ENCODE data around the gene SLC4A3. TPM values are rescaled to one million over a fixed set of nuclear protein-coding genes. Genes with fewer than 3 reads are reported as not detected.

The SLC4A3 gene
- total RNA-seq, 3 donors from 2014 or later (not counting 1 experiment from before 2014, with no cell fraction given) = 0.15 to 0.45 TPM; not detected in 1

DNA sequence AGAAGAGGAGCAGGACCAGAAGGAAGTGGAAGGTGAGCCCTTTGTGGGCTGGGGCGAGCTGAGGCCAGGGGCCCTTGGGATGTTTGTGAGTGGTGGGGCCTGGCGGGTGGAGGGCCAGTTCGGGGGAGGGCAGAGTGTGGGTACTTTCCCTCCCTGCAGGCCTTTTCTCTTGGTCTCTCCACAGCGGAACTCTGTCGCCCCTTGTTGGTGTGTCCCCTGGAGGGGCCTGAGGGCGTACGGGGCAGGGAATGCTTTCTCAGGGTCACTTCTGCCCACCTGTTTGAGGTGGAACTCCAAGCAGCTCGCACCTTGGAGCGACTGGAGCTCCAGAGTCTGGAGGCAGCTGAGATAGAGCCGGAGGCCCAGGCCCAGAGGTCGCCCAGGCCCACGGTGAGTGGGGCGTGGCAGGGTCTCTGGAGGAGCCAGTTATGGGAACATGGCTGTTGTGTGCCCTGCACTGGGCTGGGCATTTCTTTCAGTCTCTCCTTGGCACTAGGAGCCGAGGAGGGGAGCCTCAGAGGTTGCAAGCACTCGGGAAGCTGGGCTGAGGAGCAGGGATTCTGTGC is 18.9 kb upstream of the SLC4A3 start:
- Histone ChIP-seq H3K27me3 (ENCODE audit: control insufficient read depth, insufficient read depth, low read length) (no peaks in the 10 kb centered on the region), H3K4me1 (ENCODE audit: control insufficient read depth, insufficient read depth, low read length) (peaks cover 13% of the 10 kb centered on the region), H3K4me3 (ENCODE audit: low read length) (no peak overlapping the region), H3K27ac (ENCODE audit: low read length) (no peak overlapping the region), H3K9me3 (ENCODE audit: control insufficient read depth, insufficient read depth, low read length) (no peaks in the 10 kb centered on the region), H3K36me3 (ENCODE audit: control insufficient read depth, insufficient read depth, low read length) (peaks cover 44% of the 10 kb centered on the region)
- Mint-ChIP-seq H3K27ac (no peak overlapping the region), H3K27me3 (ENCODE audit: low read depth in 2 of 2) (no peaks in the 10 kb centered on the region), H3K36me3 (peaks cover 6% of the 10 kb centered on the region), H3K4me1 (peaks cover 8 to 18% of the 10 kb centered on the region in 2 donors), H3K4me3 (no peak overlapping the region), H3K9me3 (no peaks in the 10 kb centered on the region)
- DNase-seq (no peak), ATAC-seq (no peak)
- intact Hi-C loops (cut with micrococcal nuclease) = no loop called here
- no peak for TF ChIP-seq CTCF (IDR thresholded peaks at IDR 0.05)
- 83% methylated on average over 15 of the region's 15 CpGs for WGBS (ENCODE audit: insufficient coverage)

- no peaks in the 10 kb centered on the region for H3K27me3 ChIP-seq (ENCODE audit: control insufficient read depth, insufficient read depth, low read length)
- intact Hi-C loops (cut with micrococcal nuclease) = no loop called here
- H3K27me3 Mint-ChIP-seq (ENCODE audit: low read depth in 2 of 2) = no peaks in the 10 kb centered on the region
- H3K4me1 Mint-ChIP-seq = peaks cover 8 to 19% of the 10 kb centered on the region in 2 donors
- no peaks in the 10 kb centered on the region for H3K9me3 ChIP-seq (ENCODE audit: control insufficient read depth, insufficient read depth, low read length)
- H3K27ac Mint-ChIP-seq = no peak overlapping the region
- DNase-seq (no peak), ATAC-seq (no peak)
- H3K36me3 Mint-ChIP-seq = peaks cover 6% of the 10 kb centered on the region
- no peaks in the 10 kb centered on the region for H3K9me3 Mint-ChIP-seq
- no peak overlapping the region for H3K27ac ChIP-seq (ENCODE audit: low read length)
- WGBS (ENCODE audit: insufficient coverage) = 93% methylated on average over 13 of the region's 13 CpGs
- H3K4me3 ChIP-seq (ENCODE audit: low read length) = no peak overlapping the region
- no peak overlapping the region for H3K4me3 Mint-ChIP-seq
- peaks cover 20% of the 10 kb centered on the region for H3K4me1 ChIP-seq (ENCODE audit: control insufficient read depth, insufficient read depth, low read length)
- peaks cover 48% of the 10 kb centered on the region for H3K36me3 ChIP-seq (ENCODE audit: control insufficient read depth, insufficient read depth, low read length)
- no peak for TF ChIP-seq CTCF (IDR thresholded peaks at IDR 0.05)
These were observed 18.2 kb upstream of the SLC4A3 start for GRCh38 chr2:219609149-219609750.

- peak overlapping the region; percentile 22 for H3K4me3 Mint-ChIP-seq
- intact Hi-C loops (cut with micrococcal nuclease) = no loop called here
- H3K27me3 Mint-ChIP-seq (ENCODE audit: low read depth in 2 of 2) = no peaks in the 10 kb centered on the region
- WGBS (ENCODE audit: insufficient coverage) = 95% methylated on average over 9 of the region's 9 CpGs
- TF ChIP-seq CTCF (IDR thresholded peaks at IDR 0.05) = no peak
- Histone ChIP-seq H3K9me3 (ENCODE audit: control insufficient read depth, insufficient read depth, low read length) (no peaks in the 10 kb centered on the region), H3K4me1 (ENCODE audit: control insufficient read depth, insufficient read depth, low read length) (peaks cover 20% of the 10 kb centered on the region), H3K27me3 (ENCODE audit: control insufficient read depth, insufficient read depth, low read length) (no peaks in the 10 kb centered on the region), H3K36me3 (ENCODE audit: control insufficient read depth, insufficient read depth, low read length) (peaks cover 50% of the 10 kb centered on the region), H3K4me3 (ENCODE audit: low read length) (no peak overlapping the region), H3K27ac (ENCODE audit: low read length) (no peak overlapping the region)
- no peak for ATAC-seq
- H3K27ac Mint-ChIP-seq = peak overlapping the region in 1 of 2 donors; percentile 50
- DNase-seq = no peak
- no peaks in the 10 kb centered on the region for H3K9me3 Mint-ChIP-seq
- peaks cover 6% of the 10 kb centered on the region for H3K36me3 Mint-ChIP-seq
- peaks cover 8 to 22% of the 10 kb centered on the region in 2 donors for H3K4me1 Mint-ChIP-seq
These were observed 16.1 kb upstream of the SLC4A3 start for GRCh38 chr2:219611306-219611705.

All from natural killer cell (primary cell).